Epithelial cell of prostate (primary cell): ENCODE data around the gene WNT5B.

Experiments
- DNase-seq: peaks from one replicate; pipeline ENCODE4 v3.0.0-alpha.2; 2011; ENCODE audit warnings: low read depth, low spot score
- H3K27ac ChIP-seq: fragments of 450-650 bp; 2 replicates; pipeline ENCODE4 v1.5.1; 2017; ENCODE audit warnings: mild to moderate bottlenecking

Gene WNT5B

DNA sequence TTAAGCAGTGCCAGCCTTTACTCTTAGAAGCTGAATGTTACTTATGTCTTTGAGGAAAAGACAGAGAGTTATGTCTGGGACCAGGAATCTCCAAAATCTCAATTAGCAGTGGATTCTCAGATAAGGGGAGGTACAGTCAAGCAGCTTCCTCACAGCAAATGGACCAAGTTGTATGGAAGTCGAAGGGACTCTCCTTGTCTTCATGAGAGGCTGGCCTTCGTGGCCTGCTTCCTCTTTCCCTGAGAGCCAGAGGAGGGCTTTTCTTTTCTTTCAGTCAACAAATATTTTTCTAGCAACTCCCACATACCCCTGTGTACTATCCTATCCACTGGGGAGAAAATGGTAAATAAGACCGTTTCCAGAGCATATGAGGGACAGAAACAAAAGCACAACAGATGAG is 6.6 kb upstream of the WNT5B start:
- H3K27ac ChIP-seq, result no peak overlapping the region

DNA sequence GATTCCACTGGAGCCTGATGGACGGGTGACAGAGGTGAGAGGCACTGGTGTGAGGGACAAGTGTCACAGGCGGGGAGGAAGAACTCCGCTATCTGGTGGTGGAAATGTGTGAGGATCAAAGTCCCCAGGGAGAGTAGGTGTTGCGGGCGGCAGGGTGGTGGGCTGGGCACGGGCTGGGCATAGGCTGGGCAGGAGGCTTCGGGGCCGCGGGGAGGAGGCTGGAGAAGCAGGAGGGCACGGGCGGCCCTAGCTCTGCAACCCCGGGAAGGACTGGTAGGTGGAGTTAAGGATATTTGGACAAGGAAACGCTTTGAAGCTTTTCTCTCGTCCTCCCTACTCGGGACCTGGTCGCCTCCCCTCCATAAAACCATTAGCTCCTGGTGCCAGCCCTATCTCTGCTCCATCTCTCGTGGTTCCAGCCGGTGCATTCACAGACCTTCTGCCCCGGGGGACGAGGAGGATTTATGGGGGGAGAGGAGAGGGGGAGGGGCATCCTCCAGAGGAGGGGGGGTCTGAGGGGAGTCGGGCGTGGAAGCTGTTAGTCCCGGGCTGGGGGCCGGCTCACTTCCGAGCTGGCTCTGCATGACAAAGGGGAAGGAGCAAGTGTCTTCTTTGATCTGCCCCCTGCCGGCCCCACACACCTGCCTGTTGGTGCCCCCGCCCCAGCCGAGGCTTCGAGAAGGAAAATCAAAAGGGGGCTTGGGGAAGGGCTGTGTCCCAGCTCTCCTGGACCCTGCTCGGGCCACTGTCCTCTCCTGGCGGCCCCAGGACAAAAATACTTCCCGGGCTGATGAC is 504 bp downstream of the WNT5B start:
- H3K27ac ChIP-seq, result no peak overlapping the region
- no peak for DNase-seq

More for the DNA sequence above, 6.6 kb upstream of the WNT5B start:
- no peak for DNase-seq

DNA sequence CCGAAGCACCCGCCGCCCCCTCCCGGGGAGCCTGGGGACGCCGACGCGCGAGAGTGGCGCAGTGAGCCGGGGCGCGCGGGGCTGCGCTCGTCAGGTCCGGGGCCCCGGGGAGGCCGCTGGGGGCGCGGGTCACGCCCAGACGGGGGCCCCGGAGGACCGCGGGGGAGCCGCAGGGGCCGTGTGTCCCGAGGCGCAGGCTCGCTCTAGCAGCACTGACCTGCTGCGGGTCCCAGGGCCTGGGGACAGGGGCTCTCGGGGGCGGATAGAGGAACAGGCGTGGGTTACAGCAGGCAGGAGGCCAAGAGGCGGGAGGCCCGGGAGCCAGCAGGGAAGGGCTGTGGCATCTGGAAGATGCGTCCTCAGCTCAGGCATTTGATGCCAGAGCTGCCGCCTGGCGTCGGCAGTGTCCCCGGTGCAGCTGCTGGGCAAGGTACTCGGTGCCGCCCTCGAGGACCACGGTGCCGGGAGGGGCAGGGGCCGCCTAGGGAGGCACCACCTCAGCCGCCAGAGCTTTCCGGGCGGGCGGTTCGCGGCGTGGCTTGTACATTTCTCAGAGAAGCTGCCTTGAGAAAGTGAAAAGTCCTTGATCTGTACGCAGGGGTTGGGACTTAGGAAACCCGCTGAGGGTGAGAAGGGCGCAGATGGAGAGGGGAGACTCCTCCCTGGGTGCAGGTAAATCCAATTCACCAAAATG is 1.2 kb downstream of the WNT5B start:
- no peak overlapping the region for H3K27ac ChIP-seq
- DNase-seq, result no peak

DNA sequence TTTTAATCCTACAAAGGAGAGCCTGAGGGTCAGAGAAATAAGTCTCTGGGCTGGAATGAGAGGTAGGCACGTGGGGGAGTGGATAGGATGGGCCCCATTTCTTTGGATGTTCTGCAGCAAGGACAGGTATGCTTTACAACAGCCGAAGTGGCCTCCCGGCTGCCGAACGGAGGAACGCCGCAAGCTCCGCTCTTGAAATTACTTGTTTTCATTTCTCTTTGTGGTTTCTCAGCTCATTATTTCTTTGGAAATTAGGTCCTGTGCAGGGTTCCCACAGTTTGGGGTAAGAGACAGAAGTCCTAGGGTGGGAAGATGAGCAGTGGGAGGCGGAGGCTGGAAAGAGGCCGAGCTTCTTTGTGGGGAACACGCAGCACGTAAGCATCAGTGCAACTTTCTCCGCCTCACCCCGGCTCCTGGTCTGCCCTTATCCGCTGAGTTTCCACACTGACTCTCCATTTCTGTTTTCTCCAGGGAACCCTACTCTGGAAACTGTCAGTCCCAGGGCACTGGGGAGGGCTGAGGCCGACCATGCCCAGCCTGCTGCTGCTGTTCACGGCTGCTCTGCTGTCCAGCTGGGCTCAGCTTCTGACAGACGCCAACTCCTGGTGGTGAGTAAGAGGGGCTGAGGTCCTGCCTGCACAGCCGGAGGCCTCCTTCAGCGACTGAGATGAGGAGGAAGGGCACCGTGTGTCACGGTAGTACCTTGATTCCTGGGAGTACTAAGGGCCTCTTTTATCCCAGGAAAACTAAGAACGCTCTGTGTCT is 2.0 kb downstream of the WNT5B start:
- no peak overlapping the region for H3K27ac ChIP-seq
- DNase-seq, result no peak

DNA sequence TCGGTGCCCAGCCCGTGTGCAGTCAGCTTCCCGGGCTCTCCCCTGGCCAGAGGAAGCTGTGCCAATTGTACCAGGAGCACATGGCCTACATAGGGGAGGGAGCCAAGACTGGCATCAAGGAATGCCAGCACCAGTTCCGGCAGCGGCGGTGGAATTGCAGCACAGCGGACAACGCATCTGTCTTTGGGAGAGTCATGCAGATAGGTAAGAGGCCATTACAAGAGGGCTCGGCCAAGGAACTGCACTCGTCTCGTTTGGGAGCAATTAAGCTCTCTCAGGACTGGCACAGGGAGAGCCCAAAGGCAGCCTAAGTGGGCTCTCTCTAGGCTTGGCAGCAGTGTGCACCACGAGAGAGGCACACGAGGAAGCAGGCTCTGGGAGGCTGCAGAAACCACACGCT is 3.7 kb downstream of the WNT5B start:
- H3K27ac ChIP-seq, result no peak overlapping the region
- DNase-seq, result no peak

DNA sequence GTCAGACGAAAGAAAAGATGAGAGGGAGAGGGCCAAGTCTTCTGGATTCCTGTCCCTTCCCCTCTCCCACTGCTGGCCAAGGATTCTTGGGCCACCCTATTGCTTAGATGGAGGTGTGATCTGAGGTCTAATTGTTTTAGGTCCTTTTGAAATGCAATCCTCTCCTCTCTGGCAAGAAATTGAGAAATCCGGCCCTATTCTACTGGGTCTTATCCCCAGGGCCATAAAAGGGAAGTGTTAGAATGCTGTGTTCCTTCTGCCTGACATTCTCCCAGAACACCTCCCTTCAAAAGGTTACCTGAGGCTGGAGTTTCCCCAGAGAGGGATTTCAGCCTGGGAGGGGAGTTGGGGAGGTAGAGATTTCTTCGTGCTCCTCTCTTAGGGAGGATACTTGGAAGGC is 4.4 kb downstream of the WNT5B start:
- DNase-seq, result no peak
- H3K27ac ChIP-seq, result no peak overlapping the region

DNA sequence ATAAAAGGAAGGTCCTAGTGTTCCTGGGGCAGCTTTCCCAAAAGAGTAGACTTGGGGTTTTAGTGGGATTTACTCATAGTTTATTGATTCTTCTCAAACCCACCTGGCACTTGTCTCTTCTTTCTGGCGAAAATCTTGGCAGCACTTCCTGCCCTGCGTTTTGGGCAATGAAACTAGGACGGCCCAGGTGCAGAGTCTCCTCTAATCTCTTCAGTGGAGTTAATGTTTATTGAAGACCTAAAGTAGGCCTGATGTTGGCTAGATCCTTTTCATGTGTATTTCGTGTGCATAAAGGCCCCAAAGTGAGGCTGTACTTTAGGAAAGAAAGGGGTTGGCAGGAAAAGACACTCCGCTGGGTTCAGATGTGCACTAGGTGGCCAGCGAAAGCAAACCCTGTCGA is 5.1 kb downstream of the WNT5B start:
- H3K27ac ChIP-seq, result no peak overlapping the region

DNA sequence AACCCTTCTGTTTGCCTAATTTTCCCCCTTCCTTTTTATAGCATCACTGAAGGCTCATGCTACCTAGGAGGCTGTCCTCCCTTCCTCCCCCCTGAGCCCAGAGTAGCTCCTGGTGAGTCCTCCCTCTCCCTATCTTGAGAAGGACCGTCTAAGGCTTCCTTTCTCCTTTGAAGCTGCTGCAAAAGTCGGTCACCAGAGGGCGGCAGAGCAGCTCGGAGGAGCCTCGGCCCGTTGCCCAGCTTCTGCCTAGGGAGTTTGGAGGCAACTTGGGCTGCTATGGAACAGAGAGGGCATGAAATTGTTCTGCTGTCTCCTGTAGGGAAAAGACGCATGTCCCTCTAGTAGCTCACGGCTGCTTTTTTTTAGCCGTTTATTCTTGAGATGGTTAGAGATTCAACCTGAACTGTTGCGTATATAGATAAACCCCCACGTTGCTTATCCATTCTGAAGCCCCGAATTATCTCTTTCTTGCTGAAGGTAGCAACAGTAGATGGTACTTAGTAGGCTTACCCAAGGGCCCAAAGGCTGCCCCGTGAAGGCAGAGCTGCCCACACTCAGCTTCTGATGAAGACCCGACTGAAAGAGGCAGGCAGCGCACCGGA is 5.7 kb downstream of the WNT5B start:
- no peak overlapping the region for H3K27ac ChIP-seq

More for the DNA sequence above, 5.1 kb downstream of the WNT5B start:
- no peak for DNase-seq

DNA sequence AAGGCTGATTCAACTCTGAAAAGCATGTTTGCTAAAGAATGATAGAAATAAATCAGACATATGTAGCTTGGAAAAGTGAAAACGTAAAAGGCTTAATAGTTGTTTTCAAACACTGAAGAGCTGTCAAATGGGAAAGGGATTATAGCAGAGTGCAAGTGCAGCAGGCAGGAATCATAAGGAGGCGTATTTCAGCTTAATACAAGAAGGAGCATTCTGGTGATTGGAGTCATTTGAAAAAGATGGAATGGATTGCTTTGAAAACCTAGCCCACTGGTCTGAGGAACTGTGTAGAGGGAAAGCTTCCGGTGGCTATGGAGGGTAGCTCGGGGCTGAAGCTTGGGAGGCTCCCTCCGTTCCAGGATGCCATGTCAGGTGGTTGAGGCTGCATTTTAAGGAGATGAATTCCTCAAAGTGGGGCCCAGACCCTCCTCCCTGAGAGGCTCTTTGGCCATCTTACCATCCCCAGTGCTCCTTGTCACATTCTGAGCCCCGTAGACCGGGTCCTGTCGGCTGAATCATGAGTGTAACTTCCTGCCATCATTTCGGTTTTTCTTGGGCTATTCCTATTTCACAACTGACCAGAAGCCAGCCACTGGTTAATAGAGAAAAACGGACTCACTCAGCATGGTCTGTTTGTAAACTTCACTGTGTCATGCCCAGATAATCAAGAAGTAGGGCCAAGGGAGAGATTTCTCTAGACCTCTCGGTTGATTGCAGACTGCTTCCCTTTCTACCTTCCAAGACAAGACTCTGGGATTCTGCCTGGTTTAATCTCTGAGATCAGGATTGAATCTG is 6.5 kb downstream of the WNT5B start:
- DNase-seq, result no peak
- no peak overlapping the region for H3K27ac ChIP-seq

More for the DNA sequence above, 5.7 kb downstream of the WNT5B start:
- DNase-seq, result no peak

DNA sequence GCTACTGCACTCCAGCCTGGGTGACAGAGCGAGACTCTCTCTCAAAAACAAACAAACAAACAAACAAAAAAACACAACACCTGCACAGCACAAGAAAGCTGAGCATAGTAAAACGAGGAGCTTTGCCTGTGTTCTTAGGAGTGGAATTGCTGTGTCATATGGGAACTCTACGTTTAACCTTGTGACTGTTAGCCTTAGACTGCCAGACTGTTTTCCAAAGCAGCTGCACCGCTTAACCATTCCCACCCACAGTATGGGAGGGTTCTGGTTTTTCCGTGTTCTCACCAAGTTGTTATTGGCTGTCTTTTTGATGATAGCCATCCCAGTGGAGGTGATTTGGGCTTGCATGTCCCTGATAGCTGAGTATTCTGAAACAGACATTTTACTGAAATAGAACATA is 9.2 kb downstream of the WNT5B start:
- DNase-seq, result no peak
- H3K27ac ChIP-seq, result no peak overlapping the region

DNA sequence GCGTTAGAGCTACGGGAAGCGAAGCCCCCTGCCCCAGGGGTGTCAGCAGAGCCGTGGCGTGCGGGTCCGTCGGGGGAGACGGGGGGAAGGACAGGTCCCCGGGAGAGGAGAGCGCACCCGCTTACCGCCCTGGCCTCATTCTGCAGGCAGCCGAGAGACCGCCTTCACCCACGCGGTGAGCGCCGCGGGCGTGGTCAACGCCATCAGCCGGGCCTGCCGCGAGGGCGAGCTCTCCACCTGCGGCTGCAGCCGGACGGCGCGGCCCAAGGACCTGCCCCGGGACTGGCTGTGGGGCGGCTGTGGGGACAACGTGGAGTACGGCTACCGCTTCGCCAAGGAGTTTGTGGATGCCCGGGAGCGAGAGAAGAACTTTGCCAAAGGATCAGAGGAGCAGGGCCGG is 10.5 kb downstream of the WNT5B start:
- no peak for DNase-seq
- no peak overlapping the region for H3K27ac ChIP-seq

DNA sequence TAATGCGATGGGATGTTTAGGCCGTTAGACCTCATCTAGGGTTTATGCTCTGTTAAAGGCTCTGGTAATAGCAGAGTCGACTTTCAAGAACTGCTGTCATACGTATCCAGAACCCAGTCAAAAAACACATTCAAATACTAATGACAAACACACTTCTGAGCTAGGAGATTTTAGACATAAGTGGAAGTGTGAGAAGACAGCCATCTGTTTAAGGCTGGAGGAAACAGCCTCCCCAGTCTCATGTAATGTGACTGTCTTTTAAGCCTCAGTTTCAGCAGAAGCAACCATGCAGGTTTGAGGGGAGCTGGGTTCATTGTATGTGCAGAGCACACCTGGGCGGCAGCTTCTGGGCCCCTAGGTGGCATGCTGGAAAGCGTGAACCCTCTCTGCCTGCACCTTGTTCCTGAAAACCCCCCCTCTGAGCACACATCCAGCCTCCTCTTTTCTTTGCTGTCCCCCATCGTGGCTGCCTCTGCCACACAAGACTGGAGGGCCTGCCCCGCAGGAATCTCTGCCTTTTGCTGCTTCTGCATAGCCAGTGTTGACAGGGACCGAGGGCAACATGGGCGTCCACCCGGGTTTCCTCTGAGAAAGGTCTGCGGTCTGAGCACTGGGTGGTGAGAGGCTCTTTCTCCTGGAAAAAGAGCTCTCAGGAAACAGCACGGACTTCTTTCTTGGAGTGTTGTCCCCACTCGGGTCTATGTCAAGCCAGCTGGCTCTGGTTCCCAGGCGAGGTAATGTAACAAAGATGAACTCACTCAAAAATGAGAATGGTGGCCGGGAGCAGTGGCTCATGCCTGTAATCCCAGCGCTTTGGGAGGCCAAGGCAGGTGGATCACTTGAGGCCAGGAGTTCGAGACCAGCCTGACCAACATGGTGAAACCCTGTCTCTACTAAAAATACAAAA is 11.6 kb downstream of the WNT5B start:
- DNase-seq, result no peak
- no peak overlapping the region for H3K27ac ChIP-seq

DNA sequence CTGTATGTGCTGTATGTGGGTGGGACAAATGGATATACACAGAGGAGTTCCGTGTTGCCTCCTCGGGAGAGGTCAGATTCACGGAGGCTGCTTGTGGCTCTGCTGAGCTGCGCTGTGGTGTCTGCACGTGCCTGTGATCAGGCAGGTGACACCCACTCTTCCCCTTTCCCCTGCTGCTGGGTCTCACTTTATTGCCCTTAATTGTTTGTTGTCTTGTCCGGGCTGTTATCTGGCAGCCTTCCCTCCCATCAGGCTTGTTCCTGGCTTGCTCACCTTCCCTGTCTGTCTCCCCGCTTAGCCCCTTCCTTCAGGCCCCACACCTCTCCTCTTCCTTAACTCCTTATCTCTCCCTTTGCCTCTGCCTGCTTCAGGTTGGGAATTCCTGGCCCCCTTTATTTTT is 13.5 kb downstream of the WNT5B start:
- no peak overlapping the region for H3K27ac ChIP-seq
- no peak for DNase-seq

DNA sequence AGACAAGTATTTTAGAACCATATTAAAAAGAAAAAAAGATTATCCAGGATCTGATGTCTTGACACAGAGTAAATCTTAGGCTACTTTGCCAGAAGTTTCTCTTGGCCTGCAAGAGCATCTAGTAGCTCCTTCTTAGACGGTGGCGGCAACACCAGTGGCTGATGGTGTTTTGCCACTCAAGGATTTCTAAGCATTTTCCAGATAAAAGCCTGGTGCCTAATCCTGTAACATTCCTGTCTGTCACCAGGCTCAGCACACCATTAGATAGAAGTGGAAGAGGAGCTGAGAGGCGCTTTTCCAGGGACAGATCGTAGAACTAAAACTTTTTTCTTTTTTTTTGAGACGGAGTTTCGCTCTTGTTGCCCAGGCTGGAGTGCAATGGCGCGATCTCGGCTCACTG is 14.0 kb downstream of the WNT5B start:
- H3K27ac ChIP-seq, result no peak overlapping the region
- DNase-seq, result no peak

DNA sequence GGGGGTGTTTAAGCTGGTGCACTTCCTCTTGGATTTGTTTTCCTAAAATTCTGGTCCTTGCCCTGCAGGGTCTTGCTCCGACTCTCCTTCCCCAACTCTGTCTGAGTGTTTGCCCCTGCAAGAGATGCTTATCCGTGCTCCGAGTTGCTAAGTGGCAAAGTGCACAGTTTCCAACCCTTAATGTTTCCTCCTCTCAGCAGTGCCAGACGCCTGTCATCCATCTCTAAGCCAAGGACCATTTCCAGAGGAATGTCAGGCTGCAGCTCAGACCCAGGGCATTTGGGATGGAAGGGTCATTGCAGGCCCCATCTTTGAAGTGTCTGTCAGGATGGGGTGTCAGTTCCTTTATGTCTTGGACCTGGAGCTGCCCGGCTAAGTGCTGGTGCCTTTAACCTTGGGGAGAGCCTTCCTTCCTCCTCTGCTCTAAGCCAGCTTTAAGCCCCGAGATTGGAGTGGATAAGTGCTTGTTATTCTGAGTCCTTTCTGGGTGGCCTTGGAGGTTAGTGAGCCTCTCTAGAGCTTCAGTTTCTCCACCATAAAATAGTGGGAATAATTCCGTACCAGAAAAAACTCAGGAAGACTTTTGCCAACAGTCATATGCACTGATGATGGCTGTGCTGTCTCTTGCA is 15.0 kb downstream of the WNT5B start:
- H3K27ac ChIP-seq, result no peak overlapping the region
- no peak for DNase-seq

DNA sequence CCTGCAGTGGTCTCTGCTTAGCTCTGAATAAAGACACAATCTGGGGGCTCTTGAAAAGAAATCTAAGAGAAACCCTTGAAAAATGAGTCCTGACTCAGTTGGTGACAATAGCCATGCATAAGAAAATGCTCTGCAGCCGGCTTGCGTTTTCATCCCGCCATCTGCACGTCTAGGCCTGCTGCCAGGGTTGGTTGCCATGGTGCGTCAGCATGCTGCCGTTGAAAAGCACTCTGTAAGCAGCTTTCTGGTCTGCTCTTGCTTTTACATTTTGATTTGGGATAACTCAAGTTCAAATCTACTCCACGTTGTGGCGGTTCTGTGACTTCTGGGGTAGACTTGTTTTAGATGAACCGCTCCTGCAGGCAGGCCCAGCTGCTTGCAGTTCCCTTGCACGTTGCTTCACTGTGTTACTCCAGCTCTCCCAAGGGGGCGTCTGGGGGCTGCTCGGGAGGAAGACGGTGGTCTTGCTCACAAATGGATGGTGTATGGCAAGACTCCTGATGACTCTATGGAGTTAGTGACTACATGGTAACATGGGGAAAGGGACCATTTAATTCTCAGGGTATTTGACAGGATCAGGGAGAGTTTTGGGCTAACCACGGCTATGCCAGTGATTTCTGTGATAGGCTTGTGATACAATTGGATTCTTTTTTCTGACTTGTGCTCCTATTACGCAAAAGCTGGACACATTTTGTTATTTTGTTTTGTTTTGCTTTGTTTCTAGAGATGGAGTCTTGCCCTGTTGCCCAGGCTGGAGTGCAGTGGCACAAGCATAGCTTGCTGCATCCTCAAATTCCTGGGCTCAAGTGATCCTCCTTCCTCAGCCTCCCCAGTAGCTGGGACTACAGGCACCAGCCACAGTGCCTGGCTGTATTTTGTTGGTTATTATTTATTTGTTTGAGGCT is 15.8 kb downstream of the WNT5B start:
- DNase-seq, result no peak
- H3K27ac ChIP-seq, result no peak overlapping the region

DNA sequence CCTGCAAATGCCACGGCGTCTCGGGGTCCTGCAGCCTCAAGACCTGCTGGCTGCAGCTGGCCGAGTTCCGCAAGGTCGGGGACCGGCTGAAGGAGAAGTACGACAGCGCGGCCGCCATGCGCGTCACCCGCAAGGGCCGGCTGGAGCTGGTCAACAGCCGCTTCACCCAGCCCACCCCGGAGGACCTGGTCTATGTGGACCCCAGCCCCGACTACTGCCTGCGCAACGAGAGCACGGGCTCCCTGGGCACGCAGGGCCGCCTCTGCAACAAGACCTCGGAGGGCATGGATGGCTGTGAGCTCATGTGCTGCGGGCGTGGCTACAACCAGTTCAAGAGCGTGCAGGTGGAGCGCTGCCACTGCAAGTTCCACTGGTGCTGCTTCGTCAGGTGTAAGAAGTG is 16.8 kb downstream of the WNT5B start:
- no peak for DNase-seq
- no peak overlapping the region for H3K27ac ChIP-seq
